K562 (cell line): ENCODE measurements around the gene BCAS1. TPM values are rescaled to one million over a fixed set of nuclear protein-coding genes. Genes with fewer than 3 reads are reported as not detected.

ENCODE experiments used
- BCOR ChIP-seq: fragments of 450-650 bp; IDR thresholded peaks from 2 replicates; pipeline ENCODE4 v1.6.1; 2016
- CBFA2T3 ChIP-seq: fragments of 450-650 bp; IDR thresholded peaks from 2 replicates; pipeline ENCODE4 v1.6.1; 2017
- CBX3 ChIP-seq, 2 experiments: IDR thresholded peaks; 1 replicate in 1 of 2; 2 replicates in 1 of 2; pipeline ENCODE4 v1.6.1; 2012; ENCODE audit warnings: inconsistent platforms in 2 of 2, low read length in 2 of 2, borderline replicate concordance in 1 of 2, control low read depth in 1 of 2
- CHD1 ChIP-seq: fragments of 200-600 bp; sonication (generic); IDR thresholded peaks from one replicate; pipeline ENCODE4 v1.6.1; 2012; ENCODE audit warnings: mild to moderate bottlenecking, moderate library complexity, low read length, inconsistent platforms
- CTBP1 ChIP-seq: fragments of 450-650 bp; IDR thresholded peaks from 2 replicates; pipeline ENCODE4 v1.6.1; 2016; ENCODE audit warnings: borderline replicate concordance
- DPF2 ChIP-seq: fragments of 450-650 bp; IDR thresholded peaks from 2 replicates; pipeline ENCODE4 v1.6.1; 2016
- FOSL1 ChIP-seq: fragments of 200-800 bp; sonication (Bioruptor generic); conservative IDR thresholded peaks from 2 replicates; pipeline ENCODE4 v1.6.1; 2016; ENCODE audit warnings: missing genetic modification characterization, missing compliant biosample characterization
- HDAC2 ChIP-seq: fragments of 450-650 bp; IDR thresholded peaks from 2 replicates; pipeline ENCODE4 v1.6.1; 2016; ENCODE audit warnings: mild to moderate bottlenecking
- KDM1A ChIP-seq, 2 experiments: fragments of 450-650 bp; IDR thresholded peaks; 2 replicates each; pipeline ENCODE4 v1.6.1; 2016; ENCODE audit warnings: mild to moderate bottlenecking in 2 of 2
- MECOM ChIP-seq: fragments of 250-450 bp; sonication (Bioruptor Pico); IDR thresholded peaks from 2 replicates; pipeline ENCODE4 v1.8.0; 2022; ENCODE audit warnings: inconsistent platforms
- MEIS2 ChIP-seq: fragments of 450-650 bp; IDR thresholded peaks from 2 replicates; pipeline ENCODE4 v1.6.1; 2014; ENCODE audit warnings: mild to moderate bottlenecking; ENCODE audit not compliant: partially characterized antibody
- NCOA1 ChIP-seq: fragments of 450-650 bp; IDR thresholded peaks from 2 replicates; pipeline ENCODE4 v1.6.1; 2016; ENCODE audit warnings: low read depth
- PKNOX1 ChIP-seq: fragments of 450-650 bp; IDR thresholded peaks from 2 replicates; pipeline ENCODE4 v1.6.1; 2016
- POLR2G ChIP-seq: fragments of 200-400 bp; formaldehyde crosslinking; IDR thresholded peaks from 2 replicates; pipeline ENCODE4 v1.6.1; 2017; ENCODE audit warnings: low read depth, mild to moderate bottlenecking, antibody characterized with exemption, low read length, moderate library complexity
- PPARD ChIP-seq: fragments of 250-450 bp; sonication (Bioruptor Pico); IDR thresholded peaks from 2 replicates; pipeline ENCODE4 v1.8.0; 2022; ENCODE audit warnings: inconsistent platforms, mild to moderate bottlenecking, moderate library complexity
- PTTG1 ChIP-seq: fragments of 450-650 bp; IDR thresholded peaks from 2 replicates; pipeline ENCODE4 v1.6.1; 2016; ENCODE audit warnings: low read depth, mild to moderate bottlenecking, missing genetic modification characterization, missing compliant biosample characterization
- TAF9B ChIP-seq: fragments of 450-650 bp; IDR thresholded peaks from 2 replicates; pipeline ENCODE4 v1.6.1; 2018; ENCODE audit warnings: mild to moderate bottlenecking; ENCODE audit not compliant: partially characterized antibody
- THAP12 ChIP-seq: fragments of 250-450 bp; sonication (Bioruptor Pico); IDR thresholded peaks from 2 replicates; pipeline ENCODE4 v1.9.0; 2021; ENCODE audit warnings: mild to moderate bottlenecking, inconsistent platforms
- ZBTB9 ChIP-seq: fragments of 450-650 bp; formaldehyde crosslinking; IDR thresholded peaks from 2 replicates; pipeline ENCODE4 v1.4.0; 2020; ENCODE audit warnings: mild to moderate bottlenecking, moderate library complexity
- ZKSCAN8 ChIP-seq: fragments of 200-800 bp; sonication (Bioruptor generic); IDR thresholded peaks from 2 replicates; pipeline ENCODE4 v1.6.1; 2016; ENCODE audit warnings: missing genetic modification characterization, missing compliant biosample characterization
- ZNF165 ChIP-seq: fragments of 250-450 bp; sonication (Bioruptor Pico); IDR thresholded peaks from 2 replicates; pipeline ENCODE4 v1.4.0; 2020; ENCODE audit warnings: borderline replicate concordance
- ZNF584 ChIP-seq: fragments of 200-800 bp; sonication (Bioruptor generic); IDR thresholded peaks from 2 replicates; pipeline ENCODE4 v1.6.1; 2016; ENCODE audit warnings: low read depth, mild to moderate bottlenecking, missing genetic modification characterization, missing compliant biosample characterization
- ZNF785 ChIP-seq: fragments of 250-450 bp; sonication (Bioruptor Pico); IDR thresholded peaks from 2 replicates; pipeline ENCODE4 v1.4.0; 2020; ENCODE audit warnings: mild to moderate bottlenecking
- polyA plus RNA-seq, 8 experiments: library from polyadenylated mRNA; depleted of rRNA in 4 of 8; stranded (reverse) in 5 of 8; unstranded in 3 of 8; fragments of >200 nt; fragmentation: Nextera tagmentation in 2 of 8; fragmentation: Illumina TruSeq in 1 of 8; extraction: Ambion mirVana in 2 of 8; extraction: Trizol in 1 of 8; gene quantifications; 2 replicates each; pipeline versions ENCODE4 v1.2.1 to v1.2.3, GENCODE V29; 2011 to 2014; ENCODE audit warnings: inconsistent platforms in 1 of 8, missing spikeins in 1 of 8
- total RNA-seq, 7 experiments: library from RNA; depleted of rRNA in 6 of 7; stranded (reverse); fragments of >200 nt in 6 of 7; fragmentation: Illumina TruSeq in 2 of 7; extraction: Trizol in 2 of 7; gene quantifications; 2 replicates each; pipeline versions ENCODE4 v1.2.1 to v1.2.3, GENCODE V29; 2011 to 2021; ENCODE audit warnings: low replicate concordance in 1 of 7
- TF ChIP-seq, protein P1 (sequence below): fragments of 250-450 bp; sonication (Bioruptor Pico); IDR thresholded peaks from 2 replicates; pipeline ENCODE4 v1.8.0; 2022; ENCODE audit warnings: inconsistent platforms, mild to moderate bottlenecking, moderate library complexity, borderline replicate concordance

The BCAS1 gene
- total and polyA plus RNA-seq, 9 of the 15 experiments (the other 6 are each of a cell fraction or from before 2014, with no cell fraction given) = 0.18 to 2.3 (median 0.93) TPM

- TF ChIP-seq, protein P1, sequence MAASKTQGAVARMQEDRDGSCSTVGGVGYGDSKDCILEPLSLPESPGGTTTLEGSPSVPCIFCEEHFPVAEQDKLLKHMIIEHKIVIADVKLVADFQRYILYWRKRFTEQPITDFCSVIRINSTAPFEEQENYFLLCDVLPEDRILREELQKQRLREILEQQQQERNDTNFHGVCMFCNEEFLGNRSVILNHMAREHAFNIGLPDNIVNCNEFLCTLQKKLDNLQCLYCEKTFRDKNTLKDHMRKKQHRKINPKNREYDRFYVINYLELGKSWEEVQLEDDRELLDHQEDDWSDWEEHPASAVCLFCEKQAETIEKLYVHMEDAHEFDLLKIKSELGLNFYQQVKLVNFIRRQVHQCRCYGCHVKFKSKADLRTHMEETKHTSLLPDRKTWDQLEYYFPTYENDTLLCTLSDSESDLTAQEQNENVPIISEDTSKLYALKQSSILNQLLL (CRISPR knock-in tag) = no peak
- TF ChIP-seq PTTG1 (tag) = no peak
- peak; percentile 60; the same call in 1 of the 2 replicates for TF ChIP-seq BCOR
- peak; percentile 98 for TF ChIP-seq CTBP1
- TF ChIP-seq ZNF785 (CRISPR knock-in tag) = no peak
- no peak for TF ChIP-seq NCOA1
- TF ChIP-seq HDAC2 = peak; percentile 66; the same call in 1 of the 2 replicates
- peak; percentile 73 for TF ChIP-seq FOSL1 (tag)
- TF ChIP-seq KDM1A (IDR thresholded peaks at IDR 0.05) = peak; percentile 73
- peak; percentile 97 for TF ChIP-seq PKNOX1
- peak; percentile 73; the same call in 1 of the 2 replicates for TF ChIP-seq MECOM (CRISPR knock-in tag)
- TF ChIP-seq ZKSCAN8 (CRISPR knock-in tag) = peak; percentile 27; the same call in 1 of the 2 replicates
- TF ChIP-seq ZBTB9 (CRISPR knock-in tag) = peak; percentile 97
- TF ChIP-seq CBFA2T3 = peak; percentile 18; the same call in 1 of the 2 replicates
- no peak for TF ChIP-seq ZNF165
- peak; percentile 99 for TF ChIP-seq MEIS2
- peak; percentile 20; the same call in 1 of the 2 replicates for TF ChIP-seq DPF2
- TF ChIP-seq ZNF584 = no peak
- TF ChIP-seq CHD1 = no peak
- no peak for TF ChIP-seq TAF9B
- no peak for TF ChIP-seq CBX3 (IDR thresholded peaks at IDR 0.05; ENCODE audit: borderline replicate concordance in 1 of 2, low read length in 2 of 2)
- no peak for TF ChIP-seq PPARD
- TF ChIP-seq POLR2G = no peak
- no peak for TF ChIP-seq THAP12 (CRISPR knock-in tag)
Observed at GRCh38 chr20:53899351-53900167, 170.8 kb downstream of the BCAS1 start (continued).
